SK-N-SH (cell line): ENCODE results near the gene DNAJA2. TPM values are rescaled to one million over a fixed set of nuclear protein-coding genes. Genes with fewer than 3 reads are reported as not detected.

Experiments used
- CTCF ChIA-PET: fragments of 300-600, 350-600 bp; formaldehyde crosslinking; extraction: SDS; loops from one replicate; lab custom pipeline; 2021; lab: Yijun Ruan, JAX
- POLR2A ChIA-PET: fragments of 350-600 bp; sonication (Branson Sonifier 250); formaldehyde crosslinking; extraction: SDS; loops from one replicate; lab custom pipeline; 2020; ENCODE audit warnings: antibody characterized with exemption, inconsistent platforms; lab: Yijun Ruan, JAX
- DNase-seq: peaks from one replicate; pipeline ENCODE4 v3.0.0; 2012
- H2AFZ ChIP-seq: fragments of 200-600 bp; sonication (generic); 2 replicates; pipeline ENCODE4 v1.8.1; 2016; ENCODE audit warnings: antibody characterized with exemption, mild to moderate bottlenecking, low read depth
- H3F3A ChIP-seq: fragments of 200-600 bp; sonication (generic); replicated peaks from 2 replicates; pipeline ENCODE3; 2016; ENCODE audit warnings: antibody characterized with exemption, mild to moderate bottlenecking; ENCODE audit not compliant: insufficient read depth
- H3K27ac ChIP-seq, 2 experiments: fragments of 200-500 bp in 1 of 2; fragments of 200-600 bp in 1 of 2; sonication (Bioruptor generic) in 1 of 2; sonication (generic), shearing (Covaris generic) in 1 of 2; 2 replicates each; pipeline versions ENCODE4 v1.5.1 to v1.6.1; 2014 to 2016; ENCODE audit warnings: low read depth in 2 of 2, inconsistent platforms in 1 of 2, low read length in 1 of 2, mild to moderate bottlenecking in 1 of 2, mixed read lengths in 1 of 2
- H3K27me3 ChIP-seq: fragments of 200-600 bp; sonication (generic), shearing (Covaris generic); 2 replicates; pipeline ENCODE4 v1.6.1; 2016; ENCODE audit warnings: mixed run types; ENCODE audit not compliant: insufficient read depth
- H3K36me3 ChIP-seq, 2 experiments: fragments of 200-500 bp in 1 of 2; fragments of 200-600 bp in 1 of 2; sonication (Bioruptor generic) in 1 of 2; sonication (generic) in 1 of 2; replicated peaks in 1 of 2; 2 replicates each; pipeline versions ENCODE3 to v1.5.1; 2014 to 2016; ENCODE audit warnings: low read length in 1 of 2, mild to moderate bottlenecking in 1 of 2; ENCODE audit not compliant: insufficient read depth in 2 of 2, control insufficient read depth in 1 of 2
- H3K4me1 ChIP-seq, 2 experiments: fragments of 200-500 bp in 1 of 2; fragments of 200-600 bp in 1 of 2; sonication (Bioruptor generic) in 1 of 2; sonication (generic), shearing (Covaris generic) in 1 of 2; 2 replicates each; pipeline versions ENCODE4 v1.5.1 to v1.6.1; 2014 to 2016; ENCODE audit warnings: low read depth in 1 of 2, low read length in 1 of 2, mixed run types in 1 of 2; ENCODE audit not compliant: insufficient read depth in 2 of 2, control insufficient read depth in 1 of 2
- H3K4me2 ChIP-seq: fragments of 200-600 bp; sonication (generic), shearing (Covaris generic); 2 replicates; pipeline ENCODE4 v1.6.1; 2017; ENCODE audit warnings: mixed run types
- H3K4me3 ChIP-seq, 2 experiments: fragments of 200-500 bp in 1 of 2; fragments of 200-600 bp in 1 of 2; sonication (Bioruptor generic) in 1 of 2; sonication (generic), shearing (Covaris generic) in 1 of 2; 2 replicates each; pipeline versions ENCODE4 v1.5.1 to v1.8.1; 2014 to 2016; ENCODE audit warnings: low read depth in 2 of 2, inconsistent platforms in 1 of 2, low read length in 1 of 2, mild to moderate bottlenecking in 1 of 2, mixed read lengths in 1 of 2, moderate library complexity in 1 of 2
- H3K79me2 ChIP-seq: fragments of 200-600 bp; sonication (generic); 2 replicates; pipeline ENCODE4 v1.8.1; 2017; ENCODE audit warnings: mild to moderate bottlenecking; ENCODE audit not compliant: insufficient read depth
- H3K9ac ChIP-seq: fragments of 200-600 bp; sonication (generic); 2 replicates; pipeline ENCODE4 v1.6.1; 2017; ENCODE audit warnings: mixed run types
- H3K9me2 ChIP-seq: fragments of 200-600 bp; sonication (generic); 2 replicates; pipeline ENCODE4 v1.6.1; 2017; ENCODE audit warnings: mixed run types
- H3K9me3 ChIP-seq: fragments of 200-600 bp; sonication (generic); 2 replicates; pipeline ENCODE4 v1.6.1; 2017; ENCODE audit warnings: mixed run types, mild to moderate bottlenecking, moderate library complexity
- H4K20me1 ChIP-seq: fragments of 200-600 bp; sonication (generic); 2 replicates; pipeline ENCODE4 v1.6.1; 2017; ENCODE audit warnings: mild to moderate bottlenecking, mixed run types; ENCODE audit not compliant: insufficient read depth
- EZH2phosphoT487 ChIP-seq: fragments of 200-600 bp; sonication (generic); IDR thresholded peaks from 2 replicates; pipeline ENCODE4 v1.6.1; 2017; ENCODE audit warnings: low read depth, mixed run types, mild to moderate bottlenecking, antibody characterized with exemption, moderate library complexity, borderline replicate concordance
- FOXJ3 ChIP-seq: sonication (generic); formaldehyde crosslinking; IDR thresholded peaks from 2 replicates; pipeline ENCODE4 v1.5.1; 2020; ENCODE audit warnings: mild to moderate bottlenecking, missing genetic modification reagents
- FOXM1 ChIP-seq: IDR thresholded peaks from 2 replicates; pipeline ENCODE4 v1.4.0; 2012; ENCODE audit warnings: low read depth, mild to moderate bottlenecking
- GABPA ChIP-seq: IDR thresholded peaks from 2 replicates; pipeline ENCODE4 v1.4.0; 2012; ENCODE audit warnings: low read depth, mild to moderate bottlenecking
- MXI1 ChIP-seq: IDR thresholded peaks from 2 replicates; pipeline ENCODE4 v1.6.1; 2012; ENCODE audit warnings: mild to moderate bottlenecking, low read depth, low read length, improper control_type of control experiment
- NRF1 ChIP-seq: IDR thresholded peaks from 2 replicates; pipeline ENCODE4 v1.6.1; 2012; ENCODE audit warnings: low read depth, mild to moderate bottlenecking, low read length
- PBX3 ChIP-seq: IDR thresholded peaks from 2 replicates; pipeline ENCODE4; 2012
- SIN3A ChIP-seq: IDR thresholded peaks from 2 replicates; pipeline ENCODE4 v1.6.1; 2012; ENCODE audit warnings: low read depth, mild to moderate bottlenecking, low read length, moderate library complexity, borderline replicate concordance
- SMC3 ChIP-seq: IDR thresholded peaks from 2 replicates; pipeline ENCODE4 v1.6.1; 2012; ENCODE audit warnings: low read depth, low read length, improper control_type of control experiment
- TAF1 ChIP-seq: IDR thresholded peaks from 2 replicates; pipeline ENCODE4 v1.6.1; 2012; ENCODE audit warnings: low read depth, mild to moderate bottlenecking, low read length, moderate library complexity, borderline replicate concordance
- WGBS: methylation state at CpG from one replicate; pipeline ENCODE4 v1.1.6; 2017; ENCODE audit warnings: low lambda C conversion rate; 5-methylcytosine and 5-hydroxymethylcytosine counted together
- polyA plus RNA-seq, 3 experiments: library from polyadenylated mRNA; depleted of rRNA; stranded (reverse); fragments of >200 nt; gene quantifications; 2 replicates each; pipeline ENCODE4 v1.2.3, GENCODE V29; 2012

Gene DNAJA2
- polyA plus RNA-seq, 1 of the 3 experiments (the other 2 are of a cell fraction), result 9.7 TPM

- Histone ChIP-seq H3K27ac (no peak overlapping the region), H3F3A (no peaks in the 10 kb centered on the region), H3K27me3 (no peaks in the 10 kb centered on the region), H4K20me1 (no peaks in the 10 kb centered on the region), H3K9me2 (no peaks in the 10 kb centered on the region), H3K4me1 (no peaks in the 10 kb centered on the region), H3K36me3 (peaks cover 0 to 4% of the 10 kb centered on the region in 2 experiments), H3K4me3 (no peak overlapping the region), H3K9me3 (no peaks in the 10 kb centered on the region), H3K9ac (no peak overlapping the region), H2AFZ (no peak overlapping the region), H3K79me2 (no peaks in the 10 kb centered on the region), H3K4me2 (no peak overlapping the region)
- WGBS, result 91% methylated on average over 6 of the region's 7 CpGs
- POLR2A ChIA-PET, result no interaction called here
- no peak for TF ChIP-seq TAF1
- no peak for TF ChIP-seq FOXJ3
- TF ChIP-seq SIN3A, result no peak
- no peak for TF ChIP-seq PBX3
- no peak for TF ChIP-seq GABPA
- CTCF ChIA-PET, result interaction anchor here (1.0 to 3.5 kb wide), 8 partner anchors 9 to 1217 kb away, joined by 3 to 39 read pairs (median 4); no protein-coding TSS in a partner anchor
- DNase-seq, result no peak
Observed at GRCh38 chr16:46949241-46949892, 24.1 kb downstream of the DNAJA2 start.

- Histone ChIP-seq H3K4me2 (no peak overlapping the region), H3K9me2 (no peaks in the 10 kb centered on the region), H4K20me1 (no peaks in the 10 kb centered on the region), H3F3A (no peaks in the 10 kb centered on the region), H3K27ac (no peak overlapping the region), H3K79me2 (no peaks in the 10 kb centered on the region), H3K9ac (no peak overlapping the region), H2AFZ (no peak overlapping the region), H3K36me3 (no peaks in the 10 kb centered on the region), H3K27me3 (no peaks in the 10 kb centered on the region), H3K9me3 (no peaks in the 10 kb centered on the region), H3K4me3 (no peak overlapping the region), H3K4me1 (no peaks in the 10 kb centered on the region)
- CTCF ChIA-PET, result interaction anchor here (0.7 to 3.5 kb wide), 24 partner anchors 8 to 1222 kb away, joined by 3 to 39 read pairs (median 5); partner anchors contain the start of gene DNAJA2
- POLR2A ChIA-PET, result no interaction called here
- TF ChIP-seq MXI1 (no peak), NRF1 (no peak), SMC3 (no peak), EZH2phosphoT487 (no peak), FOXM1 (no peak)
- no peak for DNase-seq
- WGBS, result 71% methylated on average over 4 of the region's 4 CpGs
Observed at GRCh38 chr16:46948548-46949166, 24.8 kb downstream of the DNAJA2 start.
